NB4 (cell line): ENCODE data around the gene TACSTD2.
"Not testable (repeated sequence)": the region's sequence is repeated elsewhere in the genome, so short reads cannot be mapped to it uniquely, and the experiment has no call there.

Experiments
- DNase-seq: peaks from one replicate; pipeline ENCODE4 v3.0.0; 2010; ENCODE audit warnings: low read depth
- H3K4me3 ChIP-seq: one replicate; pipeline ENCODE4 v1.5.1; 2011; ENCODE audit warnings: mild to moderate bottlenecking, low read depth, low read length, moderate library complexity
- MYC ChIP-seq: IDR thresholded peaks from 2 replicates; pipeline ENCODE4 v1.6.1; 2011; ENCODE audit warnings: low read depth, low read length
- POLR2A ChIP-seq: IDR thresholded peaks from 2 replicates; pipeline ENCODE4 v1.6.1; 2011; ENCODE audit warnings: mild to moderate bottlenecking; ENCODE audit not compliant: insufficient read length; ENCODE audit errors: extremely low read depth
- TF ChIP-seq, protein P1 (sequence below): IDR thresholded peaks from 2 replicates; pipeline ENCODE4 v1.6.1; 2011; ENCODE audit warnings: low read depth, low read length
- TF ChIP-seq, protein P2 (sequence below): IDR thresholded peaks from one replicate; pipeline ENCODE4 v1.5.1; 2012; ENCODE audit warnings: low read depth, low read length

The TACSTD2 gene

DNA sequence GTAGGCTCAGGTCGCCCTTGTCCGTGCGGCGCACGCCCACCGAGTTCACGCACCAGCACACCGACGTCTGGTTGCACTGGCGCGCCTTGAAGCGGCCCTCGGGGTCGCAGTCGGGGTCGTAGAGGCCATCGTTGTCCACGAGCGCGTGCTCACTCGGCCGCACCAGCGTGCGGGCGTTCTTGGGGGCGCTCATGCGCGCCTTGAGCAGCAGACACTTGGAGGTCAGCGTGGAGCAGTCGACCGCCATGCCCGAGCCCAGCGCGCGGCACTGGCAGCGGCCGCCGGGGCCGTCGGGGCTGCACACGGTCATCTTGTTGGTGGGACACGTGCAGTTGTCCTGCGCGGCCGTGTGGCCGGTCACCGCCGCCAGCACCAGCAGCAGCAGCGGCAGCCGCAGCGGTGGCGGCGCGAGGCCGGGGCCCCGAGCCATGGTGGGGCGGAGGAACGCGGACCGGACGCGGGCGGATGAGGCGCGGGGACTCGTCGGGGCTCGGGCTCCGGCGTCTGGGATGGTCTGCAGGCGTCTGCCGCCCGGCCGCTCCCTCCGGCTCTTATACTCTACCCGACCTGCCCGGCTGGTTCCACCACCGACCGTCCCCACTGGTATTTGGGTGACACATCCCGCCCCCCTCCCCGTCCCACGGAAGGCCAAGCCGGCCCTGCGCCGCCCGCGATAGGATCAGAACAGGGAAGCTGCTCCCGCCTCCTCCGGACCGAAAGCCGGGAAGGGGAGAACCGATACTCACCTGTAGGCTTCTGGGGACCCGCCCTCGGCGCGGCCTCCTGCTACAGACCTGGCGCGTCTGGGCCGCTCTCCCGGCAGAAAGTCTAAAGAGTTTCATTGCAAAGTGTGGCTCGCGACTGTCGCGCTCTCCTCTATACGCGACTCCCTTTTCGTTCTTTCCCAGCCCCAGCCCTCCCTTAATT lies at the start of gene TACSTD2:
Gene TACSTD2 (minus strand): TSS at position 526 of the 927 bp plus-strand sequence. CDS start 96 bp downstream, at position 430.
- no peak within 1 kb of the TSS for H3K4me3 ChIP-seq
- no peak for DNase-seq
- TF ChIP-seq, protein P1, sequence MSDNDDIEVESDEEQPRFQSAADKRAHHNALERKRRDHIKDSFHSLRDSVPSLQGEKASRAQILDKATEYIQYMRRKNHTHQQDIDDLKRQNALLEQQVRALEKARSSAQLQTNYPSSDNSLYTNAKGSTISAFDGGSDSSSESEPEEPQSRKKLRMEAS, result no peak
- TF ChIP-seq, protein P2, sequence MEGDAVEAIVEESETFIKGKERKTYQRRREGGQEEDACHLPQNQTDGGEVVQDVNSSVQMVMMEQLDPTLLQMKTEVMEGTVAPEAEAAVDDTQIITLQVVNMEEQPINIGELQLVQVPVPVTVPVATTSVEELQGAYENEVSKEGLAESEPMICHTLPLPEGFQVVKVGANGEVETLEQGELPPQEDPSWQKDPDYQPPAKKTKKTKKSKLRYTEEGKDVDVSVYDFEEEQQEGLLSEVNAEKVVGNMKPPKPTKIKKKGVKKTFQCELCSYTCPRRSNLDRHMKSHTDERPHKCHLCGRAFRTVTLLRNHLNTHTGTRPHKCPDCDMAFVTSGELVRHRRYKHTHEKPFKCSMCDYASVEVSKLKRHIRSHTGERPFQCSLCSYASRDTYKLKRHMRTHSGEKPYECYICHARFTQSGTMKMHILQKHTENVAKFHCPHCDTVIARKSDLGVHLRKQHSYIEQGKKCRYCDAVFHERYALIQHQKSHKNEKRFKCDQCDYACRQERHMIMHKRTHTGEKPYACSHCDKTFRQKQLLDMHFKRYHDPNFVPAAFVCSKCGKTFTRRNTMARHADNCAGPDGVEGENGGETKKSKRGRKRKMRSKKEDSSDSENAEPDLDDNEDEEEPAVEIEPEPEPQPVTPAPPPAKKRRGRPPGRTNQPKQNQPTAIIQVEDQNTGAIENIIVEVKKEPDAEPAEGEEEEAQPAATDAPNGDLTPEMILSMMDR, result no peak
- TF ChIP-seq MYC, result no peak
- TF ChIP-seq POLR2A, result no peak

DNA sequence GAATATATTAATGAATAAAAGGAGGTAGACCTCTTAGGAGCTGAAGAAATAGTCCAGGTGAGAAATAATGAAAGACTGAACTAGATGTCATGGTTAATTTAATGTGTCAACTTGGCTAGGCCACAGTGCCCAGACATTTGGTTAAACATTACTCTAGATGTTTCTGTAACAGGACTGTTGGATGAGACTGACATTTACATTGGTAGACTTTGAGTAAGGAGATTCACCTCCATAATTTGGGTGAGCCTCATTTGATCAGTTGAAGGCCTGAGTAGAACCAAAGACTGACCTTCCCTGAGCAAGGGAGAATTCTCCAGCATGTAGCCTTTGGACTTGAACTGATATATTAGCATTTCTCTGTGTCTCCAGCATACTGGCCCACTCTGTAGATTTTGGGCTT lies 49.2 kb upstream of the TACSTD2 start:
- H3K4me3 ChIP-seq, result no peak overlapping the region
- DNase-seq, result no peak
- TF ChIP-seq POLR2A, result no peak

- DNase-seq, H3K4me3 ChIP-seq: not testable (repeated sequence)
Measured at GRCh38 chr1:58623259-58623658, 46.2 kb upstream of the TACSTD2 start.

DNA sequence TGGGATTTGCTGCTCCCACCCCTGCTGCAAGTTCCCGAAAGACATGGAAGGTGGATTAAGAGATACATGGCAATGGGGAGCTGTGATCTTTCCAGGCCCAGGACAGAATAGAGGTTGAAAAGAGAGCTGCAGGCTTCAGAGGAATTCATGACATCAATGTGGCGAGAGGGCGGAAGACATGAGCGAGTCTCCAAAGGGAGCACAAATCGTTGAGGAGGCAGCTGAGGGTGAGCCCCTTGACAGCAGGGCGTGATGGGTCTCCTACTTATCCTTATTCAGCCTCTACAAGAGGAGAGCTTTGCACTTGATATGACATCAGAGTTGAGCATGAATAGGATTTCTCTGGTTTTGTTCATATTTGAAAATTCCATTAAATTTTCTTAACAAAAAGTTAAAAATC lies 45.5 kb upstream of the TACSTD2 start:
- TF ChIP-seq, protein P2, result no peak
- no peak for TF ChIP-seq POLR2A
- no peak for TF ChIP-seq MYC
- TF ChIP-seq, protein P1, result no peak
- H3K4me3 ChIP-seq, result no peak overlapping the region
- no peak for DNase-seq

GRCh38 chr1:58621391-58621790 lies 44.3 kb upstream of the TACSTD2 start:
- TF ChIP-seq, protein P2, result no peak
- TF ChIP-seq, protein P1, result no peak
- no peak for TF ChIP-seq MYC
- TF ChIP-seq POLR2A, result no peak
- DNase-seq, result peak; percentile 16
- H3K4me3 ChIP-seq, result no peak overlapping the region

- no peak overlapping the region for H3K4me3 ChIP-seq
- TF ChIP-seq, protein P2, result no peak
- TF ChIP-seq, protein P1, result no peak
- TF ChIP-seq POLR2A (no peak), MYC (no peak)
- no peak for DNase-seq
Measured at GRCh38 chr1:58620926-58621325, 43.9 kb upstream of the TACSTD2 start.

- DNase-seq, result no peak
- TF ChIP-seq, protein P1, result no peak
- no peak overlapping the region for H3K4me3 ChIP-seq
Measured at GRCh38 chr1:58620259-58620658, 43.2 kb upstream of the TACSTD2 start.
